K562 (cell line): ENCODE measurements around the gene ZNF277.

Source experiments
- GABPA ChIP-seq: fragments of 200-800 bp; sonication (Bioruptor generic); conservative IDR thresholded peaks from 2 replicates; pipeline ENCODE4 v1.6.1; 2016; ENCODE audit warnings: low read depth, missing genetic modification characterization, missing compliant biosample characterization
- HEY1 ChIP-seq: fragments of 250-450 bp; sonication (Bioruptor Pico); IDR thresholded peaks from 2 replicates; pipeline ENCODE4 v1.5.0; 2020; ENCODE audit warnings: mild to moderate bottlenecking, moderate library complexity, borderline replicate concordance
- RBM39 ChIP-seq: fragments of 200-400 bp; formaldehyde crosslinking; optimal IDR thresholded peaks from 2 replicates; pipeline ENCODE3; 2018; ENCODE audit warnings: low read depth, low read length
- TF ChIP-seq, protein P1 (sequence below): fragments of 450-650 bp; IDR thresholded peaks from 2 replicates; pipeline ENCODE4 v1.7.1; 2018; ENCODE audit warnings: mild to moderate bottlenecking, low read depth; ENCODE audit not compliant: partially characterized antibody
- TF ChIP-seq, protein P2 (sequence below), 2 experiments: fragments of 450-650 bp in 1 of 2; sonication (generic) in 1 of 2; formaldehyde crosslinking in 1 of 2; IDR thresholded peaks; 2 replicates each; pipeline versions ENCODE4 v1.7.1 to v1.9.0; 2016 to 2022; ENCODE audit warnings: inconsistent platforms in 1 of 2, mild to moderate bottlenecking in 1 of 2, missing genetic modification reagents in 1 of 2
- TF ChIP-seq, protein P3 (sequence below), 3 experiments: IDR thresholded peaks in 2 of 3; conservative IDR thresholded peaks in 1 of 3; 2 replicates each; pipeline ENCODE4 v1.5.1; 2011 to 2012; ENCODE audit warnings: low read length in 3 of 3, mild to moderate bottlenecking in 3 of 3, control low read depth in 2 of 3, improper control_type of control experiment in 1 of 3, inconsistent platforms in 1 of 3, low read depth in 1 of 3, mixed read lengths in 1 of 3, moderate library complexity in 1 of 3; ENCODE audit not compliant: insufficient read depth in 2 of 3

DNA sequence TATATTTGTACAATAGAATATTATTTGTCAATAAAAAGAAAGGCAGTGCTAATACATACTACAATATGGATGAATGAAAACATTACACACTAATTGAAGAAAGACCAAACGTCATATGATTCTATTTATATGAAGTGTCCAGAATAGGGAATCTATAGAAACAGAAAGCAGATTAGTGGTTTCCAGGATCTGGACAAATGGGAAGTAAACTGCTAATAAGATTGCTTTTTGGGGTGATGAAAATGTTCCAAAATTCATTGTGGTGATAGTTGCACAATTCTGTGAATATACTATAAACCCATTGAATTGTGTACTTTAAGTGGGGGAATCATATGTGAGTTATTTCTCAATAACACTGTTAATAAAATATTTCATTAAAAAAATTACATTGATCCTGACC is 165.6 kb downstream of the ZNF277 start:
- TF ChIP-seq GABPA (tag), result no peak
- TF ChIP-seq, protein P1, sequence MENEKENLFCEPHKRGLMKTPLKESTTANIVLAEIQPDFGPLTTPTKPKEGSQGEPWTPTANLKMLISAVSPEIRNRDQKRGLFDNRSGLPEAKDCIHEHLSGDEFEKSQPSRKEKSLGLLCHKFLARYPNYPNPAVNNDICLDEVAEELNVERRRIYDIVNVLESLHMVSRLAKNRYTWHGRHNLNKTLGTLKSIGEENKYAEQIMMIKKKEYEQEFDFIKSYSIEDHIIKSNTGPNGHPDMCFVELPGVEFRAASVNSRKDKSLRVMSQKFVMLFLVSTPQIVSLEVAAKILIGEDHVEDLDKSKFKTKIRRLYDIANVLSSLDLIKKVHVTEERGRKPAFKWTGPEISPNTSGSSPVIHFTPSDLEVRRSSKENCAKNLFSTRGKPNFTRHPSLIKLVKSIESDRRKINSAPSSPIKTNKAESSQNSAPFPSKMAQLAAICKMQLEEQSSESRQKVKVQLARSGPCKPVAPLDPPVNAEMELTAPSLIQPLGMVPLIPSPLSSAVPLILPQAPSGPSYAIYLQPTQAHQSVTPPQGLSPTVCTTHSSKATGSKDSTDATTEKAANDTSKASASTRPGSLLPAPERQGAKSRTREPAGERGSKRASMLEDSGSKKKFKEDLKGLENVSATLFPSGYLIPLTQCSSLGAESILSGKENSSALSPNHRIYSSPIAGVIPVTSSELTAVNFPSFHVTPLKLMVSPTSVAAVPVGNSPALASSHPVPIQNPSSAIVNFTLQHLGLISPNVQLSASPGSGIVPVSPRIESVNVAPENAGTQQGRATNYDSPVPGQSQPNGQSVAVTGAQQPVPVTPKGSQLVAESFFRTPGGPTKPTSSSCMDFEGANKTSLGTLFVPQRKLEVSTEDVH, result no peak
- no peak for TF ChIP-seq HEY1 (CRISPR knock-in tag)
- TF ChIP-seq, protein P2, sequence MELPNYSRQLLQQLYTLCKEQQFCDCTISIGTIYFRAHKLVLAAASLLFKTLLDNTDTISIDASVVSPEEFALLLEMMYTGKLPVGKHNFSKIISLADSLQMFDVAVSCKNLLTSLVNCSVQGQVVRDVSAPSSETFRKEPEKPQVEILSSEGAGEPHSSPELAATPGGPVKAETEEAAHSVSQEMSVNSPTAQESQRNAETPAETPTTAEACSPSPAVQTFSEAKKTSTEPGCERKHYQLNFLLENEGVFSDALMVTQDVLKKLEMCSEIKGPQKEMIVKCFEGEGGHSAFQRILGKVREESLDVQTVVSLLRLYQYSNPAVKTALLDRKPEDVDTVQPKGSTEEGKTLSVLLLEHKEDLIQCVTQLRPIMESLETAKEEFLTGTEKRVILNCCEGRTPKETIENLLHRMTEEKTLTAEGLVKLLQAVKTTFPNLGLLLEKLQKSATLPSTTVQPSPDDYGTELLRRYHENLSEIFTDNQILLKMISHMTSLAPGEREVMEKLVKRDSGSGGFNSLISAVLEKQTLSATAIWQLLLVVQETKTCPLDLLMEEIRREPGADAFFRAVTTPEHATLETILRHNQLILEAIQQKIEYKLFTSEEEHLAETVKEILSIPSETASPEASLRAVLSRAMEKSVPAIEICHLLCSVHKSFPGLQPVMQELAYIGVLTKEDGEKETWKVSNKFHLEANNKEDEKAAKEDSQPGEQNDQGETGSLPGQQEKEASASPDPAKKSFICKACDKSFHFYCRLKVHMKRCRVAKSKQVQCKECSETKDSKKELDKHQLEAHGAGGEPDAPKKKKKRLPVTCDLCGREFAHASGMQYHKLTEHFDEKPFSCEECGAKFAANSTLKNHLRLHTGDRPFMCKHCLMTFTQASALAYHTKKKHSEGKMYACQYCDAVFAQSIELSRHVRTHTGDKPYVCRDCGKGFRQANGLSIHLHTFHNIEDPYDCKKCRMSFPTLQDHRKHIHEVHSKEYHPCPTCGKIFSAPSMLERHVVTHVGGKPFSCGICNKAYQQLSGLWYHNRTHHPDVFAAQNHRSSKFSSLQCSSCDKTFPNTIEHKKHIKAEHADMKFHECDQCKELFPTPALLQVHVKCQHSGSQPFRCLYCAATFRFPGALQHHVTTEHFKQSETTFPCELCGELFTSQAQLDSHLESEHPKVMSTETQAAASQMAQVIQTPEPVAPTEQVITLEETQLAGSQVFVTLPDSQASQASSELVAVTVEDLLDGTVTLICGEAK (IDR thresholded peaks at IDR 0.05), result no peak
- TF ChIP-seq, protein P2 (CRISPR knock-in tag; IDR thresholded peaks at IDR 0.05), result no peak
- TF ChIP-seq RBM39, result no peak
- TF ChIP-seq, protein P3, sequence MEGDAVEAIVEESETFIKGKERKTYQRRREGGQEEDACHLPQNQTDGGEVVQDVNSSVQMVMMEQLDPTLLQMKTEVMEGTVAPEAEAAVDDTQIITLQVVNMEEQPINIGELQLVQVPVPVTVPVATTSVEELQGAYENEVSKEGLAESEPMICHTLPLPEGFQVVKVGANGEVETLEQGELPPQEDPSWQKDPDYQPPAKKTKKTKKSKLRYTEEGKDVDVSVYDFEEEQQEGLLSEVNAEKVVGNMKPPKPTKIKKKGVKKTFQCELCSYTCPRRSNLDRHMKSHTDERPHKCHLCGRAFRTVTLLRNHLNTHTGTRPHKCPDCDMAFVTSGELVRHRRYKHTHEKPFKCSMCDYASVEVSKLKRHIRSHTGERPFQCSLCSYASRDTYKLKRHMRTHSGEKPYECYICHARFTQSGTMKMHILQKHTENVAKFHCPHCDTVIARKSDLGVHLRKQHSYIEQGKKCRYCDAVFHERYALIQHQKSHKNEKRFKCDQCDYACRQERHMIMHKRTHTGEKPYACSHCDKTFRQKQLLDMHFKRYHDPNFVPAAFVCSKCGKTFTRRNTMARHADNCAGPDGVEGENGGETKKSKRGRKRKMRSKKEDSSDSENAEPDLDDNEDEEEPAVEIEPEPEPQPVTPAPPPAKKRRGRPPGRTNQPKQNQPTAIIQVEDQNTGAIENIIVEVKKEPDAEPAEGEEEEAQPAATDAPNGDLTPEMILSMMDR (IDR thresholded peaks at IDR 0.05 in 2 of 3, conservative IDR thresholded peaks at IDR 0.05 in 1 of 3; ENCODE audit: insufficient read depth in 2 of 3, low read depth in 1 of 3, low read length in 3 of 3), result no peak
